ENCODE data around the gene UBE2H.

The UBE2H gene

GRCh38 chr7:129906700-129907099 lies 46.1 kb downstream of the UBE2H start:
- Histone ChIP-seq H3K4me1 (ENCODE audit: control insufficient read depth, insufficient read depth, low read depth, low read length) (peaks cover 10% of the 10 kb centered on the region), H3K23ac (ENCODE audit: low read length in 2 of 2) (no peak overlapping the region), H3K4me2 (ENCODE audit: low read length, poor library complexity, severe bottlenecking) (no peak overlapping the region), H3K27ac (ENCODE audit: low read length, poor library complexity, severe bottlenecking) (no peak overlapping the region), H4K8ac (ENCODE audit: low read length) (no peak overlapping the region), H3K36me3 (ENCODE audit: control insufficient read depth in 1 of 2, insufficient read depth in 2 of 2, low read depth in 1 of 2, low read length in 2 of 2) (peaks cover 19 to 41% of the 10 kb centered on the region in 2 experiments), H2BK12ac (ENCODE audit: low read length in 2 of 2) (no peak overlapping the region), H3K9me3 (ENCODE audit: control insufficient read depth, low read length) (no peaks in the 10 kb centered on the region), H3K18ac (ENCODE audit: low read depth in 1 of 2, low read length in 2 of 2) (no peak overlapping the region), H2AFZ (ENCODE audit: low read depth, low read length) (no peak overlapping the region), H3K27me3 (ENCODE audit: control insufficient read depth in 1 of 2, insufficient read depth in 1 of 2, low read length in 2 of 2) (no peaks in the 10 kb centered on the region), H2BK5ac (ENCODE audit: low read depth, low read length, poor library complexity, severe bottlenecking) (no peak overlapping the region), H3K4me3 (ENCODE audit: insufficient read depth in 1 of 2, low read depth in 1 of 2, low read length in 2 of 2) (no peak overlapping the region), H3K79me1 (replicated peaks; ENCODE audit: low read length, poor library complexity, severe bottlenecking) (peaks cover 19% of the 10 kb centered on the region), H3K9ac (ENCODE audit: low read length) (no peak overlapping the region), H2BK120ac (ENCODE audit: low read depth, low read length) (no peak overlapping the region), H3K14ac (ENCODE audit: low read length in 2 of 2) (no peak overlapping the region), H2BK15ac (ENCODE audit: low read depth, poor library complexity, severe bottlenecking) (no peak overlapping the region), H4K91ac (ENCODE audit: low read length) (no peak overlapping the region), H3K4ac (ENCODE audit: low read depth in 1 of 2, low read length in 2 of 2) (no peak overlapping the region), H2AK5ac (ENCODE audit: low read length, severe bottlenecking) (no peak overlapping the region)
- no peak for DNase-seq
- 93% methylated on average over 4 of the region's 5 CpGs for WGBS

- no peak overlapping the region for H3K18ac ChIP-seq (ENCODE audit: low read depth in 1 of 2, low read length in 2 of 2)
- peaks cover 6% of the 10 kb centered on the region for H3K4me1 ChIP-seq (ENCODE audit: control insufficient read depth, insufficient read depth, low read depth, low read length)
- no peak overlapping the region for H3K27ac ChIP-seq (ENCODE audit: low read length, poor library complexity, severe bottlenecking)
- no peak overlapping the region for H4K8ac ChIP-seq (ENCODE audit: low read length)
- H3K9me3 ChIP-seq (ENCODE audit: control insufficient read depth, low read length), result no peaks in the 10 kb centered on the region
- H2AK5ac ChIP-seq (ENCODE audit: low read length, severe bottlenecking), result no peak overlapping the region
- H3K4ac ChIP-seq (ENCODE audit: low read depth in 1 of 2, low read length in 2 of 2), result no peak overlapping the region
- no peaks in the 10 kb centered on the region for H3K27me3 ChIP-seq (ENCODE audit: control insufficient read depth in 1 of 2, insufficient read depth in 1 of 2, low read length in 2 of 2)
- H2BK120ac ChIP-seq (ENCODE audit: low read depth, low read length), result no peak overlapping the region
- no peak overlapping the region for H2BK5ac ChIP-seq (ENCODE audit: low read depth, low read length, poor library complexity, severe bottlenecking)
- WGBS, result 97% methylated on average over 5 of the region's 5 CpGs
- H3K36me3 ChIP-seq (ENCODE audit: control insufficient read depth in 1 of 2, insufficient read depth in 2 of 2, low read depth in 1 of 2, low read length in 2 of 2), result peaks cover 20 to 48% of the 10 kb centered on the region in 2 experiments
- H3K79me1 ChIP-seq (replicated peaks; ENCODE audit: low read length, poor library complexity, severe bottlenecking), result peaks cover 17% of the 10 kb centered on the region
- H3K14ac ChIP-seq (ENCODE audit: low read length in 2 of 2), result no peak overlapping the region
- no peak for DNase-seq
- no peak overlapping the region for H3K4me2 ChIP-seq (ENCODE audit: low read length, poor library complexity, severe bottlenecking)
- no peak overlapping the region for H3K23ac ChIP-seq (ENCODE audit: low read length in 2 of 2)
- no peak overlapping the region for H4K91ac ChIP-seq (ENCODE audit: low read length)
- no peak overlapping the region for H3K9ac ChIP-seq (ENCODE audit: low read length)
- no peak overlapping the region for H2AFZ ChIP-seq (ENCODE audit: low read depth, low read length)
- no peak overlapping the region for H2BK15ac ChIP-seq (ENCODE audit: low read depth, poor library complexity, severe bottlenecking)
- no peak overlapping the region for H2BK12ac ChIP-seq (ENCODE audit: low read length in 2 of 2)
- no peak overlapping the region for H3K4me3 ChIP-seq (ENCODE audit: insufficient read depth in 1 of 2, low read depth in 1 of 2, low read length in 2 of 2)
Measured at GRCh38 chr7:129903935-129904334, 48.8 kb downstream of the UBE2H start.

- WGBS, result 91% methylated on average over 6 of the region's 8 CpGs
- DNase-seq, result peak; percentile 46
- Histone ChIP-seq H3K4me3 (ENCODE audit: insufficient read depth in 1 of 2, low read depth in 1 of 2, low read length in 2 of 2) (no peak overlapping the region), H4K91ac (ENCODE audit: low read length) (no peak overlapping the region), H3K23ac (ENCODE audit: low read length in 2 of 2) (peak overlapping the region in 1 of 2 experiments; percentile 79), H3K79me1 (replicated peaks; ENCODE audit: low read length, poor library complexity, severe bottlenecking) (peaks cover 17% of the 10 kb centered on the region), H2AFZ (ENCODE audit: low read depth, low read length) (no peak overlapping the region), H3K27ac (ENCODE audit: low read length, poor library complexity, severe bottlenecking) (no peak overlapping the region), H3K4ac (ENCODE audit: low read depth in 1 of 2, low read length in 2 of 2) (no peak overlapping the region), H3K9ac (ENCODE audit: low read length) (no peak overlapping the region), H2BK15ac (ENCODE audit: low read depth, poor library complexity, severe bottlenecking) (no peak overlapping the region), H3K27me3 (ENCODE audit: control insufficient read depth in 1 of 2, insufficient read depth in 1 of 2, low read length in 2 of 2) (no peaks in the 10 kb centered on the region), H3K18ac (ENCODE audit: low read depth in 1 of 2, low read length in 2 of 2) (no peak overlapping the region), H3K14ac (ENCODE audit: low read length in 2 of 2) (no peak overlapping the region), H2AK5ac (ENCODE audit: low read length, severe bottlenecking) (peak overlapping the region; percentile 2), H2BK5ac (ENCODE audit: low read depth, low read length, poor library complexity, severe bottlenecking) (no peak overlapping the region), H3K4me2 (ENCODE audit: low read length, poor library complexity, severe bottlenecking) (no peak overlapping the region), H3K36me3 (ENCODE audit: control insufficient read depth in 1 of 2, insufficient read depth in 2 of 2, low read depth in 1 of 2, low read length in 2 of 2) (peaks cover 20 to 48% of the 10 kb centered on the region in 2 experiments), H3K9me3 (ENCODE audit: control insufficient read depth, low read length) (no peaks in the 10 kb centered on the region), H2BK120ac (ENCODE audit: low read depth, low read length) (no peak overlapping the region), H3K4me1 (ENCODE audit: control insufficient read depth, insufficient read depth, low read depth, low read length) (peaks cover 7% of the 10 kb centered on the region), H4K8ac (ENCODE audit: low read length) (peak overlapping the region; percentile 37), H2BK12ac (ENCODE audit: low read length in 2 of 2) (no peak overlapping the region)
Measured at GRCh38 chr7:129902788-129903422, 49.9 kb downstream of the UBE2H start.

GRCh38 chr7:129898502-129899160 lies 54.1 kb downstream of the UBE2H start:
- H2BK120ac ChIP-seq (ENCODE audit: low read depth, low read length), result no peak overlapping the region
- no peak overlapping the region for H4K8ac ChIP-seq (ENCODE audit: low read length)
- H4K91ac ChIP-seq (ENCODE audit: low read length), result no peak overlapping the region
- no peak overlapping the region for H3K9ac ChIP-seq (ENCODE audit: low read length)
- H3K14ac ChIP-seq (ENCODE audit: low read length in 2 of 2), result no peak overlapping the region
- H3K23ac ChIP-seq (ENCODE audit: low read length in 2 of 2), result no peak overlapping the region
- no peak overlapping the region for H2BK12ac ChIP-seq (ENCODE audit: low read length in 2 of 2)
- H3K9me3 ChIP-seq (ENCODE audit: control insufficient read depth, low read length), result no peaks in the 10 kb centered on the region
- H3K4ac ChIP-seq (ENCODE audit: low read depth in 1 of 2, low read length in 2 of 2), result no peak overlapping the region
- no peak overlapping the region for H3K18ac ChIP-seq (ENCODE audit: low read depth in 1 of 2, low read length in 2 of 2)
- H3K4me1 ChIP-seq (ENCODE audit: control insufficient read depth, insufficient read depth, low read depth, low read length), result peaks cover 21% of the 10 kb centered on the region
- H2BK15ac ChIP-seq (ENCODE audit: low read depth, poor library complexity, severe bottlenecking), result no peak overlapping the region
- 89% methylated on average over 3 of the region's 5 CpGs for WGBS
- peak; percentile 91 for DNase-seq
- H3K79me1 ChIP-seq (replicated peaks; ENCODE audit: low read length, poor library complexity, severe bottlenecking), result peaks cover 7% of the 10 kb centered on the region
- no peaks in the 10 kb centered on the region for H3K27me3 ChIP-seq (ENCODE audit: control insufficient read depth in 1 of 2, insufficient read depth in 1 of 2, low read length in 2 of 2)
- H3K27ac ChIP-seq (ENCODE audit: low read length, poor library complexity, severe bottlenecking), result no peak overlapping the region
- H2AFZ ChIP-seq (ENCODE audit: low read depth, low read length), result no peak overlapping the region
- no peak overlapping the region for H2BK5ac ChIP-seq (ENCODE audit: low read depth, low read length, poor library complexity, severe bottlenecking)
- no peak overlapping the region for H3K4me2 ChIP-seq (ENCODE audit: low read length, poor library complexity, severe bottlenecking)
- no peak overlapping the region for H2AK5ac ChIP-seq (ENCODE audit: low read length, severe bottlenecking)
- H3K4me3 ChIP-seq (ENCODE audit: insufficient read depth in 1 of 2, low read depth in 1 of 2, low read length in 2 of 2), result no peak overlapping the region
- peaks cover 13 to 33% of the 10 kb centered on the region in 2 experiments for H3K36me3 ChIP-seq (ENCODE audit: control insufficient read depth in 1 of 2, insufficient read depth in 2 of 2, low read depth in 1 of 2, low read length in 2 of 2)

All from mesenchymal stem cell (in vitro differentiated cells and primary cell).